Jurkat, Clone E6-1 (cell line): ENCODE data around the gene XKR8.
A peak's percentile ranks its signal among the peaks of the same experiment; 100 is the strongest.
"Not testable (repeated sequence)": the region's sequence is repeated elsewhere in the genome, so short reads cannot be mapped to it uniquely, and the experiment has no call there.

Experiments
- DNase-seq: peaks from one replicate; pipeline ENCODE4 v3.0.0-alpha.2; 2011; ENCODE audit warnings: low read depth, low spot score
- H3K4me3 ChIP-seq: 2 replicates; pipeline ENCODE4 v1.5.1; 2011; ENCODE audit warnings: mild to moderate bottlenecking, low read length, control low read depth, moderate library complexity

The XKR8 gene

GRCh38 chr1:27979151-27979858, 19.5 kb downstream of the XKR8 start:
- peak; percentile 59 for DNase-seq
- H3K4me3 ChIP-seq = no peak overlapping the region

DNA sequence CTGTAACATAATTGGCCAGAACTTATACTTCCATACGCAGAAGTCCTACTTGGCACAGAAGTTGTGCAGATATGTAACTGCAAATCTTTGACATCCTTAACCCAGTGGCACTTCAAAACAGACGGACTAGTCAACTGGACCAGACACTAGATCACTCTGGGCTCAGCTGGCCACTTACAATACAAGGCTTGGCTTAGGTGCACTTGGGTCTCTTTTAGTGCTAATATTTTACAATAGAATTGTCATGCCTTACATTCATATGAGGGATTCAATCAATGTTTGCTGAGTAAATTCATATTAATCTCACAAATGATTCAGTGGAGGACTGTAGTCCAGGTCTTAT, 20.1 kb downstream of the XKR8 start:
- H3K4me3 ChIP-seq = no peak overlapping the region
- no peak for DNase-seq

- DNase-seq = no peak
- H3K4me3 ChIP-seq = no peak overlapping the region
Observed at GRCh38 chr1:27980216-27980845, 20.6 kb downstream of the XKR8 start.

DNA sequence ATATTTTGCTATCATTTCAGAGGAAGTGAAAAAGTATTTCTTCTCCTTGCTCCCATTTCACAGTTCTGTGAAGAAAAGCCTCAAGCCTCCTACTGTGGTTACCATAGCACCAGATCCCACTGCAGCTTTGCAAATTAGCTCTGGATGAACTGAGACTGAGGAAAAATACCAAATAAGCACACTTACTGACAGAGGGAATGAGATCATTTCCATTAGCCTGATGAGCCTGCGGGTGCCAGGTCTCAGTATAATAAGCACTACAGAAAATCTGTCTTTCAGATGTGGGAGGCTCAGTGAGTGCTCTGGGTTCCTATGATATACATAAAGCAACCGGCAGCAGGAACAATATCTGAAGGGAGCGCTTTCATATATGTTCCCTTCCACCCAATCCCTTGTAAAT, 21.4 kb downstream of the XKR8 start:
- DNase-seq = no peak
- H3K4me3 ChIP-seq = no peak overlapping the region

DNA sequence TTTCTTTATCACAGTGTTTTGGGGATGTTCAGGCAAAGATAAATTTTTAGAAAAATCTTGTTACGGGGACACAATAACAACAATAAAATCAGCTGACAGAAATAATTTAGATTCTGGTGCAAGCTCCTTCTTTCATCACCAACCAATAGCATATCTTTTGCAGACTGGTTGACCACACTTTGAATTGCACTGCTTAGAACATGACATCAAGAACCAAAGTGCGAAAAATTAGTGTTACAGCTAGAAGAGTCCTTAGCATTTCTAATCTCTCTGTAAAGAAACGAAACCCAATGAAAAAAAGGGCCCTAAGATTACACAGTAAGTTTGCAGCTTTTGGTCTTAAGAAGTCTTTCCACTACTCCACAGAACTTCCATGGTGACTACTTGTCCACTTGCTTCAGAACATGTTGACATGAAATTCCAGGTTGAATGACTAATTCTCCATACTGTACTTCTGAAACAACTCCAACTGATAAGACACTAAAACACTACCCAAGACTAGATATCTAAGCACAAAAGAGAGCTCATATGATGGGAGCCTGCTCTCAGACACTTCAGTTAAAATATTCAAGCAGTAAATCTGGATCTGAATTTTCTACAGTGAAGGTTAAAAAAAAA, 31.3 kb downstream of the XKR8 start:
- DNase-seq = no peak
- no peak overlapping the region for H3K4me3 ChIP-seq

DNA sequence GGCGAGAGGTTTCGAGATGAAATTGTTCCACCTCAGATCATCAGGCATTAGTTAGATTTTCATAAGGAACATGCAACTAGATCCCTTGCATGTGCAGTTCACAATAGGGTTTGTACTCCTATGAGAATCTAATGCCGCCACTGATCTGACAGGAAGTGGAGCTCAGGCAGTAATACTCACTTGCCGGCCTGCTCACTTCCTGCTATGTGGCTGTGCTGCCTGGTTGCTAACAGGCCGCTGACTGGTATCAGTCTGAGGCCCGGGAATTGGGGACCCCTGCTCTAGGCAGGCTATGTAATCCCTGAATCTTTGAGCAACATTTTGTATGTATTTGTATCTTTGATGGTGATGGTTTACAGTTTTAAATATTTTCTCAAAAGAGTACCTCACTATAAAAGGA, 32.5 kb downstream of the XKR8 start:
- H3K4me3 ChIP-seq = no peak overlapping the region
- peak; percentile 59 for DNase-seq

- no peak for DNase-seq
- H3K4me3 ChIP-seq = no peak overlapping the region
Observed at GRCh38 chr1:27993241-27993640, 33.5 kb downstream of the XKR8 start.

GRCh38 chr1:27994060-27994459, 34.3 kb downstream of the XKR8 start:
- H3K4me3 ChIP-seq = no peak overlapping the region
- no peak for DNase-seq

GRCh38 chr1:27994526-27994925, 34.8 kb downstream of the XKR8 start:
- not testable (repeated sequence) for H3K4me3 ChIP-seq, DNase-seq

- no peak for DNase-seq
- no peak overlapping the region for H3K4me3 ChIP-seq
Observed at GRCh38 chr1:27999055-27999454, 39.3 kb downstream of the XKR8 start.

DNA sequence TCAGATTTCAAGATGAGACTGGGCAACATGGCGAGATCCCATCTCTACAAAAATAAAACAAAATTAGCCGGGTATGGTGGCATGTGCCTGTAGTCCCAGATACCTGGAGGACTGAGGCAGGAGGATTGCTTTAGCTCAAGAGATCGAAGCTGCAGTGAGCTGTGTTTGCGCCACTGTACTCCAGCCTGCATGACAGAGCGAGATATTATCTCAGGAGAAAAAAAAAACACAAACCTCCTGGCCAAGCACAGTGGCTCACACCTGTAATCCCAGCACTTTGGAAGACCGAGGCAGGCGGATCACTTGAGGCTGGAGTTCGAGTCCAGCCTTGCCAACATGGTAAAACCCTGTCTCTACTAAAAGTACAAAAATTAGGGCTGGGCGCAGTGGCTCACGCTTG, 42.8 kb downstream of the XKR8 start:
- H3K4me3 ChIP-seq = no peak overlapping the region
- DNase-seq = no peak

DNA sequence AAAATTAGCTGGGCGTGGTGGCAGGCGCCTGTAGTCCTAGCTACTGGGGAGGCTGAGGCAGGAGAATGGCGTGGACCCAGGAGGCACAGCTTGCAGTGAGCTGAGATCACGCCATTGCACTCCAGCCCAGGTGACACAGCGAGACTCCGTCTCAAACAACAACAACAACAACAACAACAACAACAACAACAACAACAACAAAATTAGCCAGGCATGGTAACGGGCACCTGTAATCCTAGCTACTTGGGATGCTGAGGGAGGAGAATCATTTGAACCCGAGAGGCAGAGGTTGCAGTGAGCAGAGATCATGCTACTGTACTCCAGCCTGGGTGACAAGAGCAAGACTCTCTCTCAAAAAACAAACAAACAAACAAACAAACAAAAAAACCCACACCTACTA, 43.3 kb downstream of the XKR8 start:
- H3K4me3 ChIP-seq, DNase-seq: not testable (repeated sequence)

DNA sequence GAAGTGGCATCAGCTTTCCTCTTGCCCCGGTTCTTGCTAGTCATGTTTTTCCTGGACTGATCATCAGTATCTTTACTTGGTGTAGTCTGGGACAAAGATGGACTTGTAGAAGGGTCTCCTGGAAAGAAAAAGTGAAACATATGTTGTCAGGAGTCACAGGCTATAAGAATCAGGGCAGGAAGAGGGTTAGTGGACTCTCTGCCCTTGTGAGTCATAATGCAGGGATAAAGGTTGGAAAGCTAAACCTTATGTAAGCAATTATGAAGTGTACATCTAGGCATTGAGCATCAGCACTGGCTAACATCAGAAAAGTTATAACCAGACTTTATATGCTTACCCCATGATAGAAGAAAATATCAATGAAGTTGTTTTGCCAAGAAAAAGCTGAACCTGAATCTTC, 51.2 kb downstream of the XKR8 start:
- no peak for DNase-seq
- no peak overlapping the region for H3K4me3 ChIP-seq
